Measurements from ENCODE around the gene CSK.

Gene CSK

DNA sequence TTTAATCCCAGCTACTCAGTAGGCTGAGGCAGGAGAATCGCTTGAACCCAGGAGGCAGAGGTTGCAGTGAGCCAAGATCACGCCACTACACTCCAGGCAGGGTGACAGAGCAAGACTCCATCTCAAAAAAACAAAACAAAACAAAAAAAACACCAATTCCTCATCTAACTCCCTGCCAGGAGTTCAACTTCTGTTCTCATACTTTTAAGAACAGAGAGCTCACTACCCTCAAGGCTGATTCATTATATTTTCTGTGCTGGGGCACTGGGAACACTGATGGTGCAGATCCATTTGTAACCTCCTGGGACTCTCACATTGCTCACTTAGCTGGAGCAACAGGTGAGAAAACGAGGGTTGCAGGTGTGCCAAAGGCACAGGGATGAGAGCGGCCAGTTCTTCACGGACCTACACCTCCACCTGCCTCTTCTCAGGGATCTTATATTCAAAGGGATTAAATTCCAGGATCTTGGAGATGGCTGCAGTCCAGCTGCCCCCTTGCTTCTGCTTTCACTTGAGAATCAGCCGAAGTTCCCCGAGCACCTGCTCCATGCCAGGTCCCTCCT is 12.3 kb upstream of the CSK start:
- Histone ChIP-seq H3K36me3 (no peaks in the 10 kb centered on the region), H3K4me3 (no peak overlapping the region), H3K4me1 (peaks cover 50% of the 10 kb centered on the region), H3K9ac (no peak overlapping the region), H3K27me3 (no peaks in the 10 kb centered on the region), H3K4me2 (no peak overlapping the region), H3K9me3 (no peaks in the 10 kb centered on the region), H3K27ac (no peak overlapping the region), H4K20me1 (no peaks in the 10 kb centered on the region)
- TF ChIP-seq Cebpa-rat (IDR thresholded peaks at IDR 0.05): no peak

DNA sequence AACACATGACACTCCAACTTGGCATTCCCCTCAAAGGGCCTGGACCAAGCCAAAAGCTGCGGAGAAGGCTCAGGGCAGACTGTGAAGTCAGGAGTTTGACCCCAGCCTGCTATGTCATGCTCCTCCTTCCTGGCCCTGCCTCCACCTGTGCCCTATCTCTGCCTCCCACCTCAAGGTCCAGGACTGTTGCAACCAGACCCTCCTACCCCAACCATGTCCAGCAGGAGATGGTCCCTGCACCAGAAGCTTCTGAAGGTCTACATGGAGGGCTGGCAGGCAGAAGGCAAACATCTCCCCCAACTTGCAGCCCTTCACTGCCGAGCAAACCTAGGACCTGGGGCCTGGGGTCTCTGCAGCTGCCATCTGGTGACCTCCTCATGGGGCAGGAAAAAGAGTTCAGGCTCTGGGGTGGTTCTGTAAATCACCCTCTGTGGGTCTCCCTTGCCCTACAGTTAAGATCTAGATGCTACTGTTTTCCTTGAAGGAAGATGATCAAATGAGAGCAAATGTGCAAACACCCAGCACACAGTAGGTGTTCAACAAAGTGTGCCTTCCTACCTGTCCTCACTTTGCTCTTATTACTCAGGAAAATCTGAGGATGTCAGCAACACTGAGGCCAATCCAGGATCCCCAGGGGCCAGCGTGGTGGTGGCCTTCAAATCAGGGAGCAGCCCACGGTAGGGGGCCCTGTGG is 11.5 kb upstream of the CSK start:
- H3K36me3 ChIP-seq: no peaks in the 10 kb centered on the region
- peak overlapping the region; percentile 47 for H3K9ac ChIP-seq
- H3K27ac ChIP-seq: peak overlapping the region; percentile 27; the same call in 1 of the 2 replicates
- peak overlapping the region; percentile 65 for H3K4me2 ChIP-seq
- TF ChIP-seq Cebpa-rat (IDR thresholded peaks at IDR 0.05): no peak
- no peaks in the 10 kb centered on the region for H4K20me1 ChIP-seq
- peaks cover 58% of the 10 kb centered on the region for H3K4me1 ChIP-seq
- H3K27me3 ChIP-seq: no peaks in the 10 kb centered on the region
- H3K9me3 ChIP-seq: no peaks in the 10 kb centered on the region
- H3K4me3 ChIP-seq: no peak overlapping the region

DNA sequence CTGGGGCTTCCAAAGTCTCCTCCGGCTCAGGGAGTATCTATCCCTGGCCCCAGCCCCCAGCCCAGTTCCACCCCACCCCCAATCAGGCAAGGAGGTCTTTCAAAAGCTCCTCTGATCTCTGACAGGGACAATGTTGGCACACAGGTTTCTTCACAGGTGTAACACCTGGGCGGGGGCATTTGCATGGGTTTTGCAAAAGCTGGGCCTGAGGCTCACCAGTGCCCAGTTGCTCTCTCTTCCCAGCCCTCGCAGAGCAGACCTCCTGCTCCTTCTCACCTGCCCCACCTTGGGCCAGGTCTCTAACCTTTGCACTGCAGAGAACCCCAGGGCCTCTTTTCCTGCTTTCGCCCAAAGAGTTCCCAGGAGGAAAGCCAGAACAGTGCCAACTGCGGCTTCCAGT is 8.6 kb upstream of the CSK start:
- Histone ChIP-seq H3K36me3 (no peaks in the 10 kb centered on the region), H3K4me2 (peak overlapping the region; percentile 97)

GRCh38 chr15:74773731-74774252 is 8.1 kb upstream of the CSK start:
- Histone ChIP-seq H3K9ac (no peak overlapping the region), H3K4me1 (peaks cover 85% of the 10 kb centered on the region), H3K9me3 (no peaks in the 10 kb centered on the region), H3K36me3 (no peaks in the 10 kb centered on the region), H3K27ac (peak overlapping the region; percentile 47; the same call in 1 of the 2 replicates), H3K4me3 (no peak overlapping the region), H3K27me3 (no peaks in the 10 kb centered on the region), H4K20me1 (no peaks in the 10 kb centered on the region), H3K4me2 (peak overlapping the region; percentile 97)
- TF ChIP-seq Cebpa-rat (IDR thresholded peaks at IDR 0.05): 0 out of 2 replicates have a peak, but pooled peaks have one; percentile 61

More for the DNA sequence above, 8.6 kb upstream of the CSK start:
- Histone ChIP-seq H3K9me3 (no peaks in the 10 kb centered on the region), H4K20me1 (no peaks in the 10 kb centered on the region), H3K27me3 (no peaks in the 10 kb centered on the region), H3K4me1 (peaks cover 85% of the 10 kb centered on the region), H3K4me3 (no peak overlapping the region), H3K9ac (no peak overlapping the region), H3K27ac (peak overlapping the region; percentile 47; the same call in 1 of the 2 replicates)
- TF ChIP-seq Cebpa-rat (IDR thresholded peaks at IDR 0.05): no peak

DNA sequence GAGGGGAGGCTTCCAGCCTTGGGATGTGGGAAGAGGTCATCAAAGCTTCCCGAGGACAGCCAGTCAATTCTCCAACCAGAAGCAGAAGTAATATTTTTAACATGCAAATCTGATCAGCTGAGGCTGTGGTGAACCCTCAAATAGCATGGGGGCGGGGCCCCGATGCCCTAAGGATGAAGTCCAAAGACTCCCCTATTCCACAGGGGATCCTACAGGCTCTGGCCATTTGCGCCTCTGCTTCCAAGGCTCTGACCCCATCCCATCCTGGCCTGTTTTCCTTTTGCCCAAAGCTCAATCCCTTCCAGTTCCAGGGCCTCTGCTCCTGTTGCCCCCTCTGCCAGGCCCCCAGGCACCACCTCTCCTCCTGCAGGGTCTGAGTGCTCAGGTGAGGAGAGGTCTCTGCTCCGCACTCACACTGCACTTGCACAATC is 6.7 kb upstream of the CSK start:
- Histone ChIP-seq H3K9ac (peak overlapping the region; percentile 18; the same call in 1 of the 2 replicates), H3K9me3 (no peaks in the 10 kb centered on the region), H3K4me3 (peak overlapping the region; percentile 9; the same call in 1 of the 2 replicates), H3K36me3 (no peaks in the 10 kb centered on the region), H4K20me1 (no peaks in the 10 kb centered on the region), H3K4me1 (peaks cover 98% of the 10 kb centered on the region), H3K27me3 (no peaks in the 10 kb centered on the region), H3K27ac (peak overlapping the region; percentile 100), H3K4me2 (peak overlapping the region; percentile 97)
- no peak for TF ChIP-seq Cebpa-rat (IDR thresholded peaks at IDR 0.05)

DNA sequence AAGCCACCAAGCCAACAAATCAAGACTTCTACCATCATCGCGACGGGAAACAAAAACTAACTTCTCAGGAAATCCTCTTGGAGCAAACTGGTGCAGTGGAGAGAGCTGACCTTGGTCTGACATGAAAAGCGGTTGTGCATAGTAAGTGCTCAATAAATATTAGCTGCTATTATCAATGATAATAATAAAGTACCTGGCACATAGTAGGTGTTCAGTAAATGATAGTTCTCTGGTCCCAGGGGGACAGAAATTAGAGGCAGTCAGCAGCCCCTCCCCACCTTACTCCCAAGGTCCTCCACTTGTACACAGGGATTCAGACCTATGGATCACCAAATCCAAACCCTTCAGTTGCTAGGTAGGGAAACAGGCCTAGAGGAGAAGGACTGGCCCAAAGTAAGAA is 6.0 kb upstream of the CSK start:
- Histone ChIP-seq H3K4me2 (peak overlapping the region; percentile 97), H3K4me1 (peaks cover 100% of the 10 kb centered on the region), H3K9ac (peak overlapping the region; percentile 18), H3K4me3 (peak overlapping the region; percentile 9; the same call in 1 of the 2 replicates), H3K9me3 (no peaks in the 10 kb centered on the region), H4K20me1 (no peaks in the 10 kb centered on the region), H3K36me3 (no peaks in the 10 kb centered on the region), H3K27ac (peak overlapping the region; percentile 100), H3K27me3 (no peaks in the 10 kb centered on the region)
- TF ChIP-seq Cebpa-rat (IDR thresholded peaks at IDR 0.05): no peak

GRCh38 chr15:74776821-74777768 is 4.8 kb upstream of the CSK start:
- peak overlapping the region; percentile 79 for H3K9ac ChIP-seq
- no peaks in the 10 kb centered on the region for H4K20me1 ChIP-seq
- no peaks in the 10 kb centered on the region for H3K27me3 ChIP-seq
- peak overlapping the region; percentile 100 for H3K27ac ChIP-seq
- H3K36me3 ChIP-seq: no peaks in the 10 kb centered on the region
- peak overlapping the region; percentile 97 for H3K4me2 ChIP-seq
- TF ChIP-seq Cebpa-rat (IDR thresholded peaks at IDR 0.05): no peak
- peaks cover 96% of the 10 kb centered on the region for H3K4me1 ChIP-seq
- H3K4me3 ChIP-seq: peak overlapping the region; percentile 53
- no peaks in the 10 kb centered on the region for H3K9me3 ChIP-seq

- H4K20me1 ChIP-seq: no peaks in the 10 kb centered on the region
- H3K4me3 ChIP-seq: peak overlapping the region; percentile 53
- H3K36me3 ChIP-seq: no peaks in the 10 kb centered on the region
- no peaks in the 10 kb centered on the region for H3K27me3 ChIP-seq
- H3K9me3 ChIP-seq: no peaks in the 10 kb centered on the region
- H3K9ac ChIP-seq: peak overlapping the region; percentile 79
- H3K4me2 ChIP-seq: peak overlapping the region; percentile 97
- TF ChIP-seq Cebpa-rat (IDR thresholded peaks at IDR 0.05): no peak
- peaks cover 91% of the 10 kb centered on the region for H3K4me1 ChIP-seq
- peak overlapping the region; percentile 100 for H3K27ac ChIP-seq
These were observed 3.9 kb upstream of the CSK start for GRCh38 chr15:74777769-74778598.

- Histone ChIP-seq H4K20me1 (peaks cover 2% of the 10 kb centered on the region), H3K9me3 (no peaks in the 10 kb centered on the region), H3K4me3 (no peak overlapping the region), H3K9ac (peak overlapping the region; percentile 79; the same call in 1 of the 2 replicates), H3K36me3 (no peaks in the 10 kb centered on the region), H3K4me1 (peaks cover 90% of the 10 kb centered on the region), H3K4me2 (peak overlapping the region; percentile 97), H3K27me3 (no peaks in the 10 kb centered on the region), H3K27ac (peak overlapping the region; percentile 100)
- no peak for TF ChIP-seq Cebpa-rat (IDR thresholded peaks at IDR 0.05)
These were observed 3.3 kb upstream of the CSK start for GRCh38 chr15:74778599-74778970.

Measured in BLaER1 (cell line).